Muscle of back (tissue), 11 donors: ENCODE measurements around the gene XXYLT1. TPM values are rescaled to one million over a fixed set of nuclear protein-coding genes. Genes with fewer than 3 reads are reported as not detected.

Experiments used
- DNase-seq, 3 donors: peaks; one replicate each; pipeline versions ENCODE4 v3.0.0 to v3.0.0-alpha.2; 2013
- polyA plus RNA-seq, 10 donors: library from polyadenylated mRNA; unstranded; fragments of 120-200 nt; gene quantifications; one replicate each; pipeline ENCODE4 v1.2.1, GENCODE V29; 2013; ENCODE audit not compliant: insufficient read length in 10 of 10

The XXYLT1 gene
- polyA plus RNA-seq, 10 donors, result 17.8 to 32.2 (median 22.8) TPM

DNA sequence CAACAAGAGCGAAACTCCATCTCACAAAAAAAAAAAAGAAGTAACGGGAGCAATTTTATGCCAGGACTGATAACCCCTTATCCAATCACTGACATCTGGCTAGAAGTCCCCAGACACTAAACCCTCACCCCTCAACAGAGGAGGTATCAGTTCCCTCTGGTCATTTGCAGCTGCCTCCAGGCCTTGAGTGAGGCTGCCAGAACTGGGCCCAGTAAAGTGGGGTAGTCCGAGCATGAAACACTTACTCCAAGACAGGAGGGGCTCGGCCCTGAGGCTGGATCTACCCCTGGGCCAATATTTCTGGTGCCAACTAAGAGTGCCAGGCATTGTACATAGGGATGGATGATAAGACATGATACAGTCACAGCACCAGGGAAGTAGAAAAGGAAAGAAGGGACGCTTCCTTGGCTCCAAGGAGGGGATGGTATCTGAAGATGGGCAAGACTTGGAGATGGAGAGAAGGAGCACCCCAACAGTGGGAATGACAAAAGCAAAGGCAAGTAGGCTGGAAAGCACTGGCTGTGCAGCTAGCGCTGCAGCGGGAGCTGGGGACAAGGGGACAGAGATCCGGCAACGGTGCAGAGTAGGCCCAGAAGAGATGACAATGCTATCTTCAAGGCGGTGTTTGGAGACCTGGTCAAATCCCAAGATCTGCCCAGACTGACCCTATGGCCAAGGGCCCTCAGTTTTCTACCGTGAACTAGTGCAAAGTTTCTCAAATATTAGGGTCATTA, 2.2 kb downstream of the XXYLT1 start:
- no peak for DNase-seq

DNA sequence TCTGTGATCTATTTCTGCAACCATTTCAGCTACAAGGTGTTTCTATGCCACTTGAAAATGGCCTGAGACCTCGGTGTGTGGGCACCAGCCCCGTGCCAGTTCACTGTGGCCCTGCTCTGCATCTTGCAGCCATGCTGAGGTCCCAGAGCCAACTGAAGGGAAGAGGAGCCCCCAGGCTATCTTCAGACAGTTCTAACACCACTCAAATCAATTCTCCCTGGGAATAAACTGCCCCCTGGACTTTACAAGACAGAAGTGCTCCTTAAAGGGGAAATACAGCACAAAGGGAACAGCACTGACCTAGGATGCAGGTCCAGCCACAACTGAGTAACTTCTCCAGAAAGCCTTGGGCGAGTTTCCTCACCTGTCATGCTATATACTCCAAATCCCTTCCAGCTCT, 3.9 kb downstream of the XXYLT1 start:
- DNase-seq, result no peak

DNA sequence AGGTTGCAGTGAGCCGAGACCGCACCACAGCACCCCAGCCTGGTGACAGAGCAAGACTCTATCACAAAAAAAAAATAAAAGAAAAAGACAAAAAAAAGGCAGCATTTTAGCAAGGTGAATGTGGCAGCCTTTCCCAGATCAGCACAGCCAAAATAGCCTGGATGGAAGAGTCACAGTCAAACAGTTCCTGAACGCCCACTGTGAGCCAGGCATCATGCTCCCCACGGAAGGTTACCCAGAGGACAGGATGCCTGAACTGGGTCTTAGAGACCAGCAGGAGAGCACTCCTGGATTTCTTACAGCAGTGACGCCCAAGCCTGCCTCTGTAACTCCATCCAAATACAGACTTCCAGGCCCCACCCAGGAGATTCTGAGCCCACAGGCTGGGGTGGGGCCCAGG, 4.5 kb downstream of the XXYLT1 start:
- no peak for DNase-seq

GRCh38 chr3:195265363-195265976, 5.5 kb downstream of the XXYLT1 start:
- DNase-seq, result no peak

- no peak for DNase-seq
Measured at GRCh38 chr3:195263925-195264600, 6.9 kb downstream of the XXYLT1 start.

GRCh38 chr3:195263193-195263924, 7.6 kb downstream of the XXYLT1 start:
- no peak for DNase-seq

GRCh38 chr3:195261925-195262324, 9.0 kb downstream of the XXYLT1 start:
- no peak for DNase-seq

DNA sequence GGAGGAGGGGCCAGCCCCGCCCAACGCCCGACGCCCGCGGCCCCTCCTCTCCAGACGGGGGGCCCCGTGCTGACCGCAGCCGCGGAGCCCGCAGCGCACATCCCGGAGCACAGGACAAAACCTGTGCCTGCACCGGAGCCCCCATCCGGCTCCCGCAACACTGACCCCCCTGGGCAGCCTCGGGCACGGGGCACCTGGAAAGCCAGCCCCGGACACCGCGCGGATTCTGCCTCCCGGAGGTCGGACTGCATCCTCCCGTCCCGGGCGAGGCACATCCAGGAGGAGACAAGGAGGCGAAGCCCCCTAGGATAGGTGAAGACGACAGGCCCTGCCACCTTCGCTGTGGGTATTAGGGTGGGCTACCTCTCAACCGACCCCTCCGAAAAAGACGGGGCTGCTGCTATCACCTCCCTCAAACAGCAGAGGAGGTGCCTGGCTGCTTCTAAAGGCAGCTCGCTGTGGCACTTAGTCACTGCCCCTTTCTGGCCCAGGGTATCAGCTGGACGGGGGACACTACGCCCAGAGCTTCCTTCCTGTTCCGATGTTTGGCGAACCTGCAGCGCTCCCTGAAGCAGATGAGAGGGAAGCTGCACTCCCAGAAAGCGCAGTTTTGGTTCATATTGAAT, 10.6 kb downstream of the XXYLT1 start:
- DNase-seq, result peak in 1 of 3 donors; percentile 19

- DNase-seq, result peak; percentile 92 to 95 (median 92)
Measured at GRCh38 chr3:195259475-195260279, 11.3 kb downstream of the XXYLT1 start.

DNA sequence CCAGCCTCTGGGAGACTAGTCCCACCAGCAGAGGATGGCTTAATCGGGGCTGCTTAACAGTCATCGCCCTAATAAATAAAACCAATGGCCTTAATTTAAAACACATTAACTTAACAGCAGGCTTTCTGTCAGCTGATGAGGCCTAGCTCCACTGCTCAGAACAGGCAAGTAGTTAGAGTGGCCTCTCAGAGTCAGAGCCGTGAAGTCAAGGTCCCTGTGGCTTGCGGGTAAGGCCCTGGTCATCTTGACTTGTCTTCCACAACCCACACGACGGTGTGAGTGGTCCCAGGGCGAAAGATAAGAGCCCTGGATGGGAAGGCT, 11.8 kb downstream of the XXYLT1 start:
- peak in 2 of 3 donors; percentile 38 to 87 for DNase-seq

DNA sequence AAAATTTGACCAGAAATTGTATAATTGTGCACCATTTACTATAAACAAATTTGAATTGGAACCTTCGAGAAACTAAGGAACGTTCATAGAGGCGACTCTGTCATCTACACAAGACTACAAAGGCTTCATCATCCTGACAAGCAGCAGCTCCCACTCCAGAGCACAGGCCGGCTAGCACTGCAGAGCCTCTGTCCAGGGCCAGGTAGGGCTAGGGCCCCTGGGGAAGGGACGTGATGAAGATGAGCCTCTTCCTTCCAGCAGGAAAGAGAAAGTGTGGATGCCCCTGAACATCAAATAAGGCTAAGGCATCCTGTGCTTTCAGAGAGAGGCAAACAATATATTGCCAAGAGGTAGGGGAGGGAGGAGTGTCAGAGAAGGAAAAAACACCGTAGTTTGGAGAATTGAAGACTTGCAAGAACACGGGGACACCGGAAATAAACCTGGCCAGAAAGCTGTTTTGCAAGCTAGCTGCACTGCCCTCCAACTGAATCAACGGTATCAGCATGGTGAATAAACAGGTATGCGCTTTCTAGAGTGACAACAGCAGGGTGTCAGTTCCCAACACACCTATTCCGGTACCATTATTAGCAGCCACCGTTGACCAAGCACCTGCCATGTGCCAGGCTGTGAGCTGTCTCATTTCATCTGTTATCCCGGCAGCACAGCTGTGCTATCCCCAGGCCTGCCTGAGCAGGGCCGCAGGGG, 12.4 kb downstream of the XXYLT1 start:
- DNase-seq, result peak in 1 of 3 donors; percentile 16

GRCh38 chr3:195257454-195258448, 13.2 kb downstream of the XXYLT1 start:
- DNase-seq, result no peak

- no peak for DNase-seq
Measured at GRCh38 chr3:195256639-195257453, 14.1 kb downstream of the XXYLT1 start.

- DNase-seq, result no peak
Measured at GRCh38 chr3:195255571-195256501, 15.1 kb downstream of the XXYLT1 start.

DNA sequence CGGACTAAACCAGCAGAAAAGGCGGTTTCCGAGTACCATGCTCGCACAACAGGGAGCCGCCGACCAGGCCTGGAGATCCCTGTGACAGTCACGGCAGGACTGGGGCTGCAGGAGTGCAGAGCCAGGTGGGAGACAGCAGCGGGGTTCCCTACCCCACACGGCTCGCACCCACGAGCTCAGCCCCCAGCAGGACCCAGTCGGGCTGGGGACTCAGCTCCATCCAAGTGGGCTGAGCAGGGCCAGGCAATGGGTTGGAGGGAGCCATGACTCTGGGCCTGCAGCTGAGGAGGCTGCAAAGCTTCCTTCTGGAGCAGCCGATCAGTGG, 15.8 kb downstream of the XXYLT1 start:
- DNase-seq, result no peak

DNA sequence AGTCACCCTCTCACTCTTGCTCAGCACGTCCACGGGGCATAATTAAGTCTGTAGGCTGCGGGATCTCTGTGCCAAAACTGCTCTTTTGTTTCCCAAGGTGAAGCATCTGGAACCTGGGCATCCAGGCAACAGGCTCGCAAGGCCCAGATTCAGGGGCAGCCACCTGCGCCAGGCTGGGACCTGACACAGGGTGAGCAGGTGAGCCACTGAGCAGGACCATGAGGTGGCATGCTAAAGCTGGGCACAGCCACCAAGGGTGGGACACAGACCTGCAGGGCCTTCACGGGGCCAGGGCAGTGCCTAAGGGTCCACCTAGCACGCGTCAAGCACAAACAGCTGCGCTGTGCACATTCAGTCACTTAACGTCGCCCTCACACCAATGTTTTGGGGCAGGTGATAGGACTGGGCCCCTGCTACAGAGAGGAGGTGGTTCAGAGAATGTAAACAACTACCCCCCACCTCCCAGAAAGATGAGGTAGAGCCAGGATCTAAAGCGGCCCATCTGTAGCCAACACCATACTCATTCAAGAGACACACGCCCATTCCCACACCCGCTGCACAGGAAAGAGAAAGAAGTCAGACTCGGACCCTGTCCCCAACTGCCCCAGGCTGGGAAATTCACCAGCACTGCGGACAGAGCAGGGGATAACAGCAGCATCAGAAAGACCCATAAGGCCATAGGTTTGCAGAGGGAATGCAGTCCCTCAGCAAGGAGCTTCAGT, 16.3 kb downstream of the XXYLT1 start:
- no peak for DNase-seq
